Measurements from ENCODE around the gene NSD1. TPM values are rescaled to one million over a fixed set of nuclear protein-coding genes. Genes with fewer than 3 reads are reported as not detected.
"Not testable (repeated sequence)": the region's sequence is repeated elsewhere in the genome, so short reads cannot be mapped to it uniquely, and the experiment has no call there.

Gene NSD1
- total and polyA plus RNA-seq, 7 donors, result 3.0 to 41.5 (median 34.6) TPM

DNA sequence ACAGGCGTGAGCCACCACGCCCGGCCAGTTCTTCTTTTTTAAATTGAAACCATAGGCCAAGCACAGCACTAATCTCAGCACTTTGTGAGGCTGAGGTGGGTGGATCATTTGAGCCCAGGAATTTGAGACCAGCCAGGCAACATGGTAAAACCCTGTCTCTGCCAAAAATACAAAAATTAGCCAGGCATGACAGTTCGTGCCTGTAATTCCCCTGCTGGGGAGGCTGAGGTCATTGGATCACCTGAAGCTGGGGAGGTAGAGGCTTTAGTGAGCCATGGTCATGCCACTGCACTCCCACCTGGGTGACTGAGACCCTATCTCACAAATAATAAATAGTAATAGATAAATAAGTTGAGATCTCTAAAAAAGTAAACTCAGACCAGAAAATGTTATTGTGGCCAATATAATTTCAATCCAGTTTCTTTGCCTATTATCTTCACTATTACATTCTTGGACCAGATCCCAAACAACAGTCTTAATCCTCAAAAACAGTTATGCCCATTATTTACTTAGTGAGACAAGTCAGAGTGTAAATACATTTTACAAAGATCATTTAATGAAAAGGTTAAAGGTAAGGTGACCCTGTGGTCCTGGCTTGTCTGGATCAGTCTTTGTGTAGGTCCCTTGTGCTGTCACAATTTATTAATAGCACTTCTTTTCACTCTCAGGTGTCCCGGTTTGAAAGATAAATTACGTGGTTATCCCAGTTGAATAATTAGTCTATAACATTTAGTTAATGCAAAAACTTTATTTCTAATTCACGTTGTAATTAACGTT, 116.4 kb downstream of the NSD1 start:
- no peak overlapping the region for H3K27ac ChIP-seq
- TF ChIP-seq POLR2AphosphoS5 (IDR thresholded peaks at IDR 0.05) (no peak), POLR2A (IDR thresholded peaks at IDR 0.05) (no peak)
- no peaks in the 10 kb centered on the region for H3K9me3 ChIP-seq
- no peak overlapping the region for H3K4me3 ChIP-seq
- intact Hi-C loops (cut with DNase I), result no loop called here
- 90 to 91% methylated on average over 8 of the region's 8 CpGs for WGBS, 2 donors
- no peak for DNase-seq
- no peaks in the 10 kb centered on the region for H3K4me1 ChIP-seq
- peaks cover 15 to 95% (median 37%) of the 10 kb centered on the region in 4 donors for H3K36me3 ChIP-seq
- no peaks in the 10 kb centered on the region for H3K27me3 ChIP-seq

DNA sequence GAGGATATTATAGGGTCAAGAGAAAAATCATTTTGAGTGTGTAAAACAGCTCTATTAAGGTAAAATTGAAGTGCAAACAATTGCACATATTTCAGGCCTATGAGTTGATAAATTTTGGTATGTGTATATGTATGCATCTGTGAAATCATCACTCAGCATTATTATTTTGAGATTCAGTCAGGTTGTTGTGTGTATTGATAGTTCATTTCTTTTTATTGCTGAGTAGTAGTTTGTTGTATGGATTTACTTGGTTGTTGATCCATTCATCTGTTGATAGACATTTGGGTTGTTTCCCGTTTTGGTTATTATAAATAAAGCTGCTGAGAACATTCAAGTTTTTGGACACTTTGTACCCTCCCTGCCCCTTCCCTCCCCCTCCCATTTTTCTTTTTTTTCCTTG, 119.7 kb downstream of the NSD1 start:
- intact Hi-C loops (cut with DNase I), result no loop called here
- peaks cover 6 to 90% (median 25%) of the 10 kb centered on the region in 4 donors for H3K36me3 ChIP-seq
- 89 to 91% methylated on average over 1 of the region's 1 CpG for WGBS, 2 donors
- no peak overlapping the region for H3K4me3 ChIP-seq
- H3K27me3 ChIP-seq, result no peaks in the 10 kb centered on the region
- no peak for DNase-seq
- H3K9me3 ChIP-seq, result no peaks in the 10 kb centered on the region
- no peaks in the 10 kb centered on the region for H3K4me1 ChIP-seq
- no peak overlapping the region for H3K27ac ChIP-seq
- TF ChIP-seq POLR2AphosphoS5 (IDR thresholded peaks at IDR 0.05), result no peak

DNA sequence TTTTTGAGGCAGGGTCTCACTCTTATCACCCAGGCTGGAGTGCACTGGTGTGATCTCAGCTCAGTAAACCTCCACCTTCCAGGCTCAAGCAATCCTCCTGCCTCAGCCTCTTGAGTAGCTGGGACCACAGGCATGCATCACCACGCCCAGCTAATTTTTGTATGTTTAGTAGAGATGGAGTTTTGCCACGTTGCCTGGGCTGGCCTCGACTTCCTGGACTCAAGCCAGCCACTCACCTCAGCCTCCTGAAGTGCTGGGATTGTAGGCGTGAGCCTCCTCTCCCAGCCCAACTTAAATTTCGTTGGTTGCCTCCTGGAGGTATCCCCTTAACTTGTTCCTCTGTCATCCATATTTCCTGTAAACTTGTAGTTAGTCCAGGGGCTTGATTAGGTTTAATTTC, 122.7 kb downstream of the NSD1 start:
- Histone ChIP-seq H3K27me3 (no peaks in the 10 kb centered on the region), H3K4me3 (no peak overlapping the region), H3K4me1 (no peaks in the 10 kb centered on the region), H3K9me3 (no peaks in the 10 kb centered on the region), H3K27ac (no peak overlapping the region), H3K36me3 (peaks cover 6 to 92% (median 26%) of the 10 kb centered on the region in 4 donors)
- no peak for DNase-seq
- intact Hi-C loops (cut with DNase I), result no loop called here
- TF ChIP-seq POLR2A (IDR thresholded peaks at IDR 0.05), result no peak
- no peak for TF ChIP-seq EP300 (IDR thresholded peaks at IDR 0.05)
- TF ChIP-seq POLR2AphosphoS5 (IDR thresholded peaks at IDR 0.05), result no peak
- TF ChIP-seq, protein P1, sequence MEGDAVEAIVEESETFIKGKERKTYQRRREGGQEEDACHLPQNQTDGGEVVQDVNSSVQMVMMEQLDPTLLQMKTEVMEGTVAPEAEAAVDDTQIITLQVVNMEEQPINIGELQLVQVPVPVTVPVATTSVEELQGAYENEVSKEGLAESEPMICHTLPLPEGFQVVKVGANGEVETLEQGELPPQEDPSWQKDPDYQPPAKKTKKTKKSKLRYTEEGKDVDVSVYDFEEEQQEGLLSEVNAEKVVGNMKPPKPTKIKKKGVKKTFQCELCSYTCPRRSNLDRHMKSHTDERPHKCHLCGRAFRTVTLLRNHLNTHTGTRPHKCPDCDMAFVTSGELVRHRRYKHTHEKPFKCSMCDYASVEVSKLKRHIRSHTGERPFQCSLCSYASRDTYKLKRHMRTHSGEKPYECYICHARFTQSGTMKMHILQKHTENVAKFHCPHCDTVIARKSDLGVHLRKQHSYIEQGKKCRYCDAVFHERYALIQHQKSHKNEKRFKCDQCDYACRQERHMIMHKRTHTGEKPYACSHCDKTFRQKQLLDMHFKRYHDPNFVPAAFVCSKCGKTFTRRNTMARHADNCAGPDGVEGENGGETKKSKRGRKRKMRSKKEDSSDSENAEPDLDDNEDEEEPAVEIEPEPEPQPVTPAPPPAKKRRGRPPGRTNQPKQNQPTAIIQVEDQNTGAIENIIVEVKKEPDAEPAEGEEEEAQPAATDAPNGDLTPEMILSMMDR (IDR thresholded peaks at IDR 0.05), result no peak
- WGBS, 2 donors, result 34 to 63% methylated on average over 5 of the region's 5 CpGs

DNA sequence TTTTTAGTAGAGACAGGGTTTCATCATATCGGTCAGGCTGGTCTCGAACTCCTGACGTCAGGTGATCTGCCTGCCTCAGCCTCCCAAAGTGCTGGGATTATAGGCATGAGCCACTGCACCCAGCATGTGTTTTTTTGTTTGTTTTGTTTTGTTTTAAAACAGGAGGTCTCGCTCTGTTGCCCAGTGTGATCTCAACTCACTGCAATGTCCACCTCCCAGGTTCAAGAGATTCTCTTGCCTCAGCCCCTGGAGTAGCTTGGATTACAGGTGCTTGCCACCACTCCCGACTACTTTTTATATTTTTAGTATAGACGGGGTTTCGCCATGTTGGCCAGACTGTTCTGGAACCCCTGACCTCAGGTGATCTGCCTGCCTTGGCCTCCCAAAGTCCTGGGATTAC, 125.1 kb downstream of the NSD1 start:
- 96 to 97% methylated on average over 7 of the region's 7 CpGs for WGBS, 2 donors

DNA sequence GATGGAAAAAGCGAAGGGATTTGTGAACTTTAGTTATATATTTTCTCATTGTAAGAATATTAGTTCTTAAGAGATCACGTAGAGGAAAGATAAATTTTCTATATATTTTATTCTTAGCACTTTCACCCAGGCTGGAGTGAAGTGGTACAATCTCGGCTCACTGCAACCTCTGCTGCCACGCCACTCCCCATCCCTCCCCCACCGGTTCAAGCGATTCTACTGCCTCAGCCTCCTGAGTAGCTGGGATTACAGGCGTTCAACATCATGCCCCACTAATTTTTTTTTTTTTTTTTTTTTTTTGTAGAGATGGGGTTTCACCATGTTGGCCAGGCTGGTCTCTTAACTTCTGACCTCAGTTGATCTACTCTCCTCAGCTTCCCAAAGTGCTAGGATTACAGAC, 127.4 kb downstream of the NSD1 start:
- Histone ChIP-seq H3K9me3 (no peaks in the 10 kb centered on the region), H3K4me1 (peaks cover 0 to 10% (median 5%) of the 10 kb centered on the region in 4 donors), H3K27ac (no peak overlapping the region), H3K36me3 (peaks cover 0 to 88% (median 21%) of the 10 kb centered on the region in 4 donors), H3K27me3 (no peaks in the 10 kb centered on the region), H3K4me3 (no peak overlapping the region)
- DNase-seq, result no peak
- TF ChIP-seq EP300 (IDR thresholded peaks at IDR 0.05) (no peak), POLR2AphosphoS5 (IDR thresholded peaks at IDR 0.05) (no peak), POLR2A (IDR thresholded peaks at IDR 0.05) (no peak)
- TF ChIP-seq, protein P1 (IDR thresholded peaks at IDR 0.05), result no peak
- intact Hi-C loops (cut with DNase I), result no loop called here
- WGBS, 2 donors, result 95 to 96% methylated on average over 7 of the region's 7 CpGs

More for the DNA sequence above, 125.1 kb downstream of the NSD1 start:
- peaks cover 0 to 93% (median 19%) of the 10 kb centered on the region in 4 donors for H3K36me3 ChIP-seq
- H3K4me3 ChIP-seq; intact Hi-C loops (cut with DNase I); H3K9me3 ChIP-seq; H3K27ac ChIP-seq; H3K27me3 ChIP-seq; H3K4me1 ChIP-seq; DNase-seq: not testable (repeated sequence)

DNA sequence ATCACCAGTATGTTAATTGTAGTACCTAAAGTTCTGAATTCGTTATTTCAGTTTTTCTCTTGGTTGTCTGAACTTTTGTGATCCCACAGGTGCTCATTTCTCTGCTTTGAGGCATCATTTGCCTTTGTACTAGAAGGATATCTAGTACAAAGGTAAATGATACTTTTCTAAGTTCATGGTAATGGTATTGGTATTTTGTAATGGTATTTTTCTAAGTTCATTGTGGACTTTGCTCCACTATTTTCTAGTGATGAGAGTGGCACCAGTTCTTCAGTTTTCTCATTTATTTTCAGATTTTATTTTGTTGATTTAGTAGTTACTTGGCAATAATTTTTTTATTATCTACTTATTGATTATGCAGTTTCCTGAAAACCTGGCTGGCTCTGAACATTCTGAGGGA, 127.9 kb downstream of the NSD1 start:
- Histone ChIP-seq H3K27me3 (no peaks in the 10 kb centered on the region), H3K27ac (no peak overlapping the region), H3K4me1 (peaks cover 0 to 10% (median 5%) of the 10 kb centered on the region in 4 donors), H3K4me3 (no peak overlapping the region), H3K36me3 (peaks cover 0 to 88% (median 24%) of the 10 kb centered on the region in 4 donors), H3K9me3 (no peaks in the 10 kb centered on the region)
- WGBS, 2 donors, result 80 to 93% methylated on average over 1 of the region's 1 CpG
- TF ChIP-seq, protein P1 (IDR thresholded peaks at IDR 0.05), result no peak
- intact Hi-C loops (cut with DNase I), result no loop called here
- no peak for DNase-seq

All from sigmoid colon (tissue), 7 donors.